GM12878 (cell line): ENCODE results near the gene SMC1B. TPM values are rescaled to one million over a fixed set of nuclear protein-coding genes. Genes with fewer than 3 reads are reported as not detected.

Source experiments
- ATAC-seq: fragments of 200-7000 bp; cut with Tn5 transposase; 3 replicates; pipeline ENCODE4 v1.9.1; 2020; ENCODE audit warnings: mild to moderate bottlenecking, moderate library complexity
- BruUV-seq: library from RNA; stranded (reverse); fragments of 400-500 nt; replicated peaks from 2 replicates; lab custom pipeline; 2021; lab: Mats Ljungman, UMichigan
- CTCF ChIA-PET: fragments of 300-600 bp; sonication (Branson Sonifier 250); formaldehyde crosslinking; extraction: SDS; loops from one replicate; lab custom pipeline; 2021; ENCODE audit warnings: inconsistent platforms; lab: Yijun Ruan, JAX
- POLR2A ChIA-PET: fragments of 350-600 bp; formaldehyde crosslinking; extraction: SDS; loops from one replicate; lab custom pipeline; 2021; ENCODE audit warnings: inconsistent platforms; lab: Charles Lee
- RAD21 ChIA-PET: fragments of 300-600 bp; sonication (Branson Sonifier 250); formaldehyde crosslinking; loops from one replicate; lab custom pipeline; 2023; ENCODE audit warnings: antibody characterized with exemption; ENCODE audit not compliant: unreplicated experiment; lab: Charles Lee
- SMC1A ChIA-PET: fragments of 300-600 bp; sonication (Branson Sonifier 250); formaldehyde crosslinking; loops from one replicate; lab custom pipeline; 2023; ENCODE audit not compliant: unreplicated experiment, uncharacterized antibody; lab: Charles Lee
- DNase-seq: peaks from one replicate; pipeline ENCODE4 v3.0.0-alpha.2; 2011; ENCODE audit warnings: low read depth, low spot score
- FAIRE-seq: peaks from 3 replicates; lab custom pipeline; 2011; peaks lifted over from hg19 to GRCh38; lab: Jason Lieb, UNC
- H2AFZ ChIP-seq: 2 replicates; pipeline ENCODE4 v1.6.0; 2011; ENCODE audit warnings: low read depth, low read length, control low read depth; ENCODE audit not compliant: control insufficient read depth
- H3K27ac ChIP-seq: 2 replicates; pipeline ENCODE4 v1.5.1; 2011; ENCODE audit warnings: control low read depth; ENCODE audit not compliant: control insufficient read depth, insufficient read depth
- H3K27me3 ChIP-seq, 2 experiments: replicated peaks in 1 of 2; 2 replicates each; pipeline versions ENCODE4 v1.6.0 to v1.6.1; 2011; ENCODE audit warnings: low read length in 1 of 2; ENCODE audit not compliant: control insufficient read depth in 2 of 2, insufficient read depth in 2 of 2
- H3K36me3 ChIP-seq, 2 experiments: 2 replicates each; pipeline ENCODE4 v1.5.1; 2011; ENCODE audit warnings: low read length in 1 of 2; ENCODE audit not compliant: control insufficient read depth in 2 of 2, insufficient read depth in 2 of 2
- H3K4me1 ChIP-seq: 2 replicates; pipeline ENCODE4 v1.6.1; 2011; ENCODE audit warnings: mild to moderate bottlenecking, low read length, moderate library complexity, mixed read lengths; ENCODE audit not compliant: control insufficient read depth, insufficient read depth
- H3K4me2 ChIP-seq: 2 replicates; pipeline ENCODE4 v1.6.0; 2011; ENCODE audit warnings: control low read depth; ENCODE audit not compliant: control insufficient read depth, insufficient read depth
- H3K4me3 ChIP-seq: fragments of 200-600 bp; sonication (generic); 2 replicates; pipeline ENCODE4 v1.5.1; 2016
- H3K79me2 ChIP-seq: 2 replicates; pipeline ENCODE4 v1.6.0; 2011; ENCODE audit warnings: low read length; ENCODE audit not compliant: control insufficient read depth, insufficient read depth
- H3K9ac ChIP-seq: 2 replicates; pipeline ENCODE4 v1.8.0; 2011; ENCODE audit warnings: low read length, control low read depth, mixed read lengths; ENCODE audit not compliant: control insufficient read depth, insufficient read depth
- H3K9me3 ChIP-seq: replicated peaks from 3 replicates; pipeline ENCODE4 v1.5.1; 2011; ENCODE audit warnings: mild to moderate bottlenecking, low read length; ENCODE audit not compliant: control insufficient read depth, insufficient read depth
- H4K20me1 ChIP-seq: 2 replicates; pipeline ENCODE4 v1.6.0; 2011; ENCODE audit not compliant: control insufficient read depth, insufficient read depth
- BHLHE40 ChIP-seq, 2 experiments: fragments of 450-650 bp in 1 of 2; IDR thresholded peaks; 2 replicates each; pipeline ENCODE4 v1.6.1; 2011 to 2017; ENCODE audit warnings: low read depth in 2 of 2, borderline replicate concordance in 1 of 2, improper control_type of control experiment in 1 of 2, low read length in 1 of 2, mild to moderate bottlenecking in 1 of 2
- CBFB ChIP-seq: IDR thresholded peaks from 2 replicates; pipeline ENCODE4 v1.6.1; 2016; ENCODE audit warnings: antibody characterized with exemption, low read depth
- CEBPB ChIP-seq, 2 experiments: fragments of 150-350 bp in 1 of 2; IDR thresholded peaks; 2 replicates each; pipeline ENCODE4 v1.6.1; 2012 to 2014; ENCODE audit warnings: low read depth in 2 of 2, low read length in 2 of 2, borderline replicate concordance in 1 of 2, inconsistent platforms in 1 of 2
- DPF2 ChIP-seq: fragments of 450-650 bp; IDR thresholded peaks from 2 replicates; pipeline ENCODE4 v1.6.1; 2017; ENCODE audit warnings: mild to moderate bottlenecking
- EGR1 ChIP-seq, 2 experiments: IDR thresholded peaks; 1 replicate in 1 of 2; 2 replicates in 1 of 2; pipeline ENCODE4 v1.6.1; 2011 to 2012; ENCODE audit warnings: low read depth in 2 of 2, low read length in 2 of 2, borderline replicate concordance in 1 of 2, mild to moderate bottlenecking in 1 of 2, moderate library complexity in 1 of 2
- IKZF2 ChIP-seq, 2 experiments: fragments of 450-650 bp; IDR thresholded peaks; 2 replicates each; pipeline ENCODE4 v1.6.1; 2017; ENCODE audit warnings: mild to moderate bottlenecking in 2 of 2, moderate library complexity in 2 of 2
- IRF3 ChIP-seq: fragments of 450-650 bp; IDR thresholded peaks from 2 replicates; pipeline ENCODE4 v1.6.1; 2014; ENCODE audit warnings: mild to moderate bottlenecking
- LARP7 ChIP-seq: fragments of 450-650 bp; IDR thresholded peaks from 2 replicates; pipeline ENCODE4 v1.6.1; 2017; ENCODE audit warnings: mild to moderate bottlenecking
- MTA2 ChIP-seq: fragments of 450-650 bp; IDR thresholded peaks from 2 replicates; pipeline ENCODE4 v1.6.1; 2016; ENCODE audit warnings: low read depth, mild to moderate bottlenecking, moderate library complexity
- POLR2AphosphoS5 ChIP-seq: IDR thresholded peaks from 2 replicates; pipeline ENCODE4 v1.6.1; 2011; ENCODE audit warnings: mild to moderate bottlenecking, low read length, inconsistent platforms
- SMAD1 ChIP-seq: fragments of 450-650 bp; IDR thresholded peaks from 2 replicates; pipeline ENCODE4 v1.6.1; 2018; ENCODE audit warnings: mild to moderate bottlenecking, low read depth; ENCODE audit not compliant: partially characterized antibody
- ZBTB40 ChIP-seq: fragments of 450-650 bp; IDR thresholded peaks from 2 replicates; pipeline ENCODE4 v1.6.1; 2016; ENCODE audit warnings: mild to moderate bottlenecking, moderate library complexity, borderline replicate concordance
- WGBS: methylation state at CpG from one replicate; pipeline ENCODE4 v1.1.6; 2016; ENCODE audit warnings: low lambda C conversion rate; ENCODE audit not compliant: insufficient replicate concordance, insufficient coverage; ENCODE audit errors: missing lambda C conversion rate; 5-methylcytosine and 5-hydroxymethylcytosine counted together
- in situ Hi-C: fragments of 300-500 bp; cut with MboI; formaldehyde crosslinking; loops from 9 replicates; pipeline ENCODE4 v1.14.3; 2018; ENCODE audit warnings: mixed read lengths
- intact Hi-C: fragments of 100-400 bp; cut with micrococcal nuclease; formaldehyde crosslinking; loops from one replicate; pipeline ENCODE4 v1.14.2; 2022; ENCODE audit not compliant: unreplicated experiment
- polyA plus RNA-seq, 11 experiments: library from polyadenylated mRNA; depleted of rRNA in 4 of 11; unstranded in 6 of 11; stranded (reverse) in 5 of 11; fragments of >200 nt; fragmentation: Nextera tagmentation in 4 of 11; fragmentation: Illumina TruSeq in 1 of 11; extraction: Ambion mirVana in 4 of 11; extraction: Trizol in 1 of 11; gene quantifications; 1 replicate in 1 of 11; 2 replicates in 10 of 11; pipeline versions ENCODE4 v1.2.1 to v1.2.3, GENCODE V29; 2011 to 2016; ENCODE audit warnings: inconsistent platforms in 2 of 11, missing spikeins in 2 of 11, low read depth in 1 of 11
- total RNA-seq, 4 experiments: library from RNA; depleted of rRNA in 3 of 4; stranded (reverse); fragments of >200 nt in 3 of 4; fragmentation: Illumina TruSeq in 1 of 4; extraction: Trizol in 1 of 4; gene quantifications; 2 replicates each; pipeline versions ENCODE4 v1.2.1 to v1.2.3, GENCODE V29; 2013 to 2021
- TF ChIP-seq, protein P1 (sequence below): fragments of 450-650 bp; IDR thresholded peaks from 2 replicates; pipeline ENCODE4 v1.6.1; 2016; ENCODE audit warnings: mild to moderate bottlenecking
- TF ChIP-seq, protein P2 (sequence below), 3 experiments: IDR thresholded peaks in 2 of 3; conservative IDR thresholded peaks in 1 of 3; 2 replicates each; pipeline ENCODE4 v1.5.1; 2011; ENCODE audit warnings: low read depth in 3 of 3, low read length in 3 of 3, mild to moderate bottlenecking in 3 of 3, control low read depth in 2 of 3, moderate library complexity in 2 of 3, inconsistent platforms in 1 of 3, mixed read lengths in 1 of 3; ENCODE audit not compliant: control insufficient read depth in 2 of 3, insufficient read depth in 1 of 3; ENCODE audit errors: extremely low read depth in 1 of 3

The SMC1B gene
- total and polyA plus RNA-seq, 10 of the 15 experiments (the other 5 are each of a cell fraction or from before 2014, with no cell fraction given): not detected

- H2AFZ ChIP-seq: peak overlapping the region; percentile 94
- H3K36me3 ChIP-seq: no peaks in the 10 kb centered on the region
- peak overlapping the region; percentile 74 for H3K9ac ChIP-seq
- under 1% methylated on average over 25 of the region's 25 CpGs for WGBS
- intact Hi-C loops: no loop called here
- ATAC-seq (peak; percentile 1; the same call in 1 of the 3 replicates), DNase-seq (no peak), FAIRE-seq (no peak)
- H3K79me2 ChIP-seq: peaks cover 12% of the 10 kb centered on the region
- peaks cover 20% of the 10 kb centered on the region for H3K4me1 ChIP-seq
- no peaks in the 10 kb centered on the region for H3K9me3 ChIP-seq
- POLR2A ChIA-PET: interaction anchor here (1.1 to 1.4 kb wide), 2 partner anchors 10 to 13 kb away, joined by 3 to 4 read pairs; no protein-coding TSS in a partner anchor
- H3K27me3 ChIP-seq: no peaks in the 10 kb centered on the region
- no peaks in the 10 kb centered on the region for H4K20me1 ChIP-seq
- BruUV-seq: no TSS peak
- RAD21 ChIA-PET: no interaction called here
- peak overlapping the region; percentile 41 for H3K4me3 ChIP-seq
- H3K4me2 ChIP-seq: peak overlapping the region; percentile 62
- CTCF ChIA-PET: interaction anchor here (1.2 to 1.5 kb wide), 3 partner anchors 9 to 15 kb away, joined by 3 to 5 read pairs (median 4); no protein-coding TSS in a partner anchor
- in situ Hi-C loops: no loop called here
- SMC1A ChIA-PET: interaction anchor here (0.7 to 1.6 kb wide), 3 partner anchors 9 to 13 kb away, joined by 3 to 5 read pairs (median 5); no protein-coding TSS in a partner anchor
- H3K27ac ChIP-seq: peak overlapping the region; percentile 63
- TF ChIP-seq CBFB: 0 out of 2 replicates have a peak, but pooled peaks have one; percentile 45
- peak; percentile 16 for TF ChIP-seq SMAD1
- TF ChIP-seq IRF3: no peak
- peak; percentile 25 to 63; a peak in 1 of 4 replicates for TF ChIP-seq BHLHE40 (IDR thresholded peaks at IDR 0.05; ENCODE audit: borderline replicate concordance in 1 of 2, low read depth in 2 of 2, low read length in 1 of 2)
- TF ChIP-seq, protein P1, sequence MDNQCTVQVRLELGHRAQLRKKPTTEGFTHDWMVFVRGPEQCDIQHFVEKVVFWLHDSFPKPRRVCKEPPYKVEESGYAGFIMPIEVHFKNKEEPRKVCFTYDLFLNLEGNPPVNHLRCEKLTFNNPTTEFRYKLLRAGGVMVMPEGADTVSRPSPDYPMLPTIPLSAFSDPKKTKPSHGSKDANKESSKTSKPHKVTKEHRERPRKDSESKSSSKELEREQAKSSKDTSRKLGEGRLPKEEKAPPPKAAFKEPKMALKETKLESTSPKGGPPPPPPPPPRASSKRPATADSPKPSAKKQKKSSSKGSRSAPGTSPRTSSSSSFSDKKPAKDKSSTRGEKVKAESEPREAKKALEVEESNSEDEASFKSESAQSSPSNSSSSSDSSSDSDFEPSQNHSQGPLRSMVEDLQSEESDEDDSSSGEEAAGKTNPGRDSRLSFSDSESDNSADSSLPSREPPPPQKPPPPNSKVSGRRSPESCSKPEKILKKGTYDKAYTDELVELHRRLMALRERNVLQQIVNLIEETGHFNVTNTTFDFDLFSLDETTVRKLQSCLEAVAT: peak; percentile 77; the same call in 1 of the 2 replicates
- peak; percentile 45; the same call in 1 of the 2 replicates for TF ChIP-seq ZBTB40
- peak in 1 of 2 experiments; percentile 61; a peak in 2 of 3 replicates for TF ChIP-seq EGR1 (IDR thresholded peaks at IDR 0.05; ENCODE audit: borderline replicate concordance in 1 of 2, low read depth in 2 of 2, low read length in 2 of 2)
- TF ChIP-seq LARP7: no peak
- no peak for TF ChIP-seq POLR2AphosphoS5
- TF ChIP-seq, protein P2, sequence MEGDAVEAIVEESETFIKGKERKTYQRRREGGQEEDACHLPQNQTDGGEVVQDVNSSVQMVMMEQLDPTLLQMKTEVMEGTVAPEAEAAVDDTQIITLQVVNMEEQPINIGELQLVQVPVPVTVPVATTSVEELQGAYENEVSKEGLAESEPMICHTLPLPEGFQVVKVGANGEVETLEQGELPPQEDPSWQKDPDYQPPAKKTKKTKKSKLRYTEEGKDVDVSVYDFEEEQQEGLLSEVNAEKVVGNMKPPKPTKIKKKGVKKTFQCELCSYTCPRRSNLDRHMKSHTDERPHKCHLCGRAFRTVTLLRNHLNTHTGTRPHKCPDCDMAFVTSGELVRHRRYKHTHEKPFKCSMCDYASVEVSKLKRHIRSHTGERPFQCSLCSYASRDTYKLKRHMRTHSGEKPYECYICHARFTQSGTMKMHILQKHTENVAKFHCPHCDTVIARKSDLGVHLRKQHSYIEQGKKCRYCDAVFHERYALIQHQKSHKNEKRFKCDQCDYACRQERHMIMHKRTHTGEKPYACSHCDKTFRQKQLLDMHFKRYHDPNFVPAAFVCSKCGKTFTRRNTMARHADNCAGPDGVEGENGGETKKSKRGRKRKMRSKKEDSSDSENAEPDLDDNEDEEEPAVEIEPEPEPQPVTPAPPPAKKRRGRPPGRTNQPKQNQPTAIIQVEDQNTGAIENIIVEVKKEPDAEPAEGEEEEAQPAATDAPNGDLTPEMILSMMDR (IDR thresholded peaks at IDR 0.05 in 2 of 3, conservative IDR thresholded peaks at IDR 0.05 in 1 of 3; ENCODE audit: control insufficient read depth in 2 of 3, extremely low read depth in 1 of 3, insufficient read depth in 1 of 3, low read depth in 3 of 3, low read length in 3 of 3): peak in 1 of 3 experiments; percentile 6; a peak in 1 of 6 replicates
- TF ChIP-seq CEBPB (IDR thresholded peaks at IDR 0.05; ENCODE audit: borderline replicate concordance in 1 of 2, low read depth in 2 of 2, low read length in 2 of 2): no peak
- TF ChIP-seq IKZF2 (IDR thresholded peaks at IDR 0.05): 0 out of 4 replicates have a peak, but pooled peaks of 1 of the 2 experiments have one; percentile 15
- TF ChIP-seq DPF2: 0 out of 2 replicates have a peak, but pooled peaks have one; percentile 8
- TF ChIP-seq MTA2: 0 out of 2 replicates have a peak, but pooled peaks have one; percentile 11
Observed at GRCh38 chr22:45308957-45309421, 104.4 kb downstream of the SMC1B start.
